GM18873 (cell line): ENCODE data around the gene PHF21B.
"Not testable (repeated sequence)": the region's sequence is repeated elsewhere in the genome, so short reads cannot be mapped to it uniquely, and the experiment has no call there.

Experiments
- ATAC-seq: cut with Tn5 transposase; IDR thresholded peaks from one replicate; pipeline ENCODE4 v1.9.1; 2021; ENCODE audit warnings: mild to moderate bottlenecking, moderate library complexity, moderate number of reproducible peaks; ENCODE audit not compliant: unreplicated experiment, low FRiP score

PHF21B gene

DNA sequence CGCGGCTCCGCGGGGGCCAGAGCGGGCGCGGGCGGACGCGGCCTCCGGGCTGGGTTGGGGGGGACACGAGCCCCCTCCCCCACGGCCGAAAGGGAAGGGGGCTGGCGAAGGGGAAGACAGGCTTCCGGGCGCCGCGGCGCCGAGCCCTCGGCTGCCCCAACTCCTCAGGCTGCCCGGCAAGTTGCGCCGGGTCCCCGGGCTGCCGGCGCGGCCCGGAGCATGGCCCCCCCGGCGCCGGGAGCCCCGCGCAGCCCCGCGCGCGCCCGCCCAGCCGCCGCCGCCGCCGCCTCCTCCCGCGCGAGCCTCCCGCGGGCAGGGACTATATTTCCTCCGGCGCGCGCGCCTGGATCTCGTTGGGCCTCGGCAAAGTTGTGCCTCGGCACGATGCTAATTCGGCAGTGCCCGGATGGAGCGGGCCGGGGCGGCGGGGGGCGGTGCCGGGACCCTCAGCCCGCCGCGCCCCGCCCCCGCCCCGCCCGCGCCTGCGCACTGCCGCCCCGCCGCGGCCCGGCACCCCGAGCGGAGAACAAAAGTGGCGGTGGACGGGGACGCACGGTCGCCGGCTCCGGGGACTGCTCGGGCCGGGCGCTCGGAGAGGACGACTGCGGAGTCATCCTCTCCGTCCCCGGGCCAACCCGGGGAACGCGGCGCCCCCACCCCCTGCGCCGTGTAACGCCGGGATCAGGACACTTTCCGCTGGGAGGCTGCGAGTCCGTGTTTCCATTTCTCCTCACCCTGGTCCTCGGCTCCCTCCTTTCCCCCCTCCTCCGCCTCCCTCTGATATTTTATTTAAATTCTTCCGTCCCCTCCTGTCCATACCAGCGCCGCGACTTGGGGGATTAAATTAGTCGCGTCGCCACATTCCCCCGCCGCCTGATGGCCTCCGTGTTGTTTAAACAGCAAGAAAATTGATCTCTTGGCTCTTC is at the start of gene PHF21B:
PHF21B (minus strand) TSS at position 400 of the 926 bp plus-strand sequence. CDS start 456 bp downstream, outside the sequence.
- ATAC-seq, result no peak

DNA sequence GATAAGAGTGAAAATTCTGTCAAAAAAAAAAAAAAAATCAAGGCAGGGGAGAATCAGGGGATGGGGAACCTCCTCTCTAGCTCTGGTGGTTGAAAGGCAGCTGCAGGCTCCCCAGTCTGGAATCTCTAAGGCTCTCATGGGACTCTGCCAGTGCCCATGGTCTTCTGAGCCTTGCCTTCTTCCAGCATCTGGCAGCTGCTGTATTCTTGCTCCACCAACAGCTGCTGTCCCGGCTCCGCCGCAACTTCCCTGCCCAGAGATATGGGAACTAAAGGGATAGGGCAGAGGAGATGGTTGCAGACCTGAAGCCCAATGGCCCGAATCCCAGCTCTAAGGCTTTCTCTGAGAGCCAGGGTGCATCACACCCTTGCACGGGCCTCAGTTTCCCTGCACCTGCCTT is 49.5 kb upstream of the PHF21B start:
- ATAC-seq, result no peak

GRCh38 chr22:45058622-45058912 is 48.8 kb upstream of the PHF21B start:
- no peak for ATAC-seq

- no peak for ATAC-seq
These were observed 46.1 kb upstream of the PHF21B start for GRCh38 chr22:45055936-45056335.

GRCh38 chr22:45053571-45053970 is 43.8 kb upstream of the PHF21B start:
- ATAC-seq, result no peak

- no peak for ATAC-seq
These were observed 43.3 kb upstream of the PHF21B start for GRCh38 chr22:45053094-45053493.

DNA sequence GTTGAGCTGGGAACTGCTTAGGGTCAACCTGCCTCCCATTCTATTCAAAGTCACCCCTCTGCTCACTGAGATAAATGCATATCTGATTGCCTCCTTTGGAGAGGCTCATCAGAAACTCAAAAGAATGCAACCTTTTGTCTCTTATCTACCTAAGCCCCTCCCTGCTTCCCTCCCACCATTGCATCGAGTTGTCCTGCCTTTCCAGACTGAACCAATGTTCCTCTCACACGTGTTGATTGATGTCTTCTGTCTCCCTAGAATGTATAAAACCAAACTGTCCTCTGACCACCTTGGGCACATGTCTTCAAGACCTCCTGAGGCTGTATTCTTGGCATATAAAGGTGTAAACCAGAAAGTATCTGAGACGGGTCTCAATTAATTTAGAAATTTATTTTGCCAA is 42.9 kb upstream of the PHF21B start:
- ATAC-seq, result not testable (repeated sequence)

GRCh38 chr22:45051946-45052345 is 42.1 kb upstream of the PHF21B start:
- ATAC-seq, result no peak

GRCh38 chr22:45051419-45051818 is 41.6 kb upstream of the PHF21B start:
- no peak for ATAC-seq

GRCh38 chr22:45047260-45047659 is 37.5 kb upstream of the PHF21B start:
- ATAC-seq, result no peak

GRCh38 chr22:45045208-45045607 is 35.4 kb upstream of the PHF21B start:
- ATAC-seq, result no peak

- no peak for ATAC-seq
These were observed 32.5 kb upstream of the PHF21B start for GRCh38 chr22:45042263-45042662.

GRCh38 chr22:45039133-45039532 is 29.3 kb upstream of the PHF21B start:
- no peak for ATAC-seq

- ATAC-seq, result no peak
These were observed 26.3 kb upstream of the PHF21B start for GRCh38 chr22:45036154-45036553.

DNA sequence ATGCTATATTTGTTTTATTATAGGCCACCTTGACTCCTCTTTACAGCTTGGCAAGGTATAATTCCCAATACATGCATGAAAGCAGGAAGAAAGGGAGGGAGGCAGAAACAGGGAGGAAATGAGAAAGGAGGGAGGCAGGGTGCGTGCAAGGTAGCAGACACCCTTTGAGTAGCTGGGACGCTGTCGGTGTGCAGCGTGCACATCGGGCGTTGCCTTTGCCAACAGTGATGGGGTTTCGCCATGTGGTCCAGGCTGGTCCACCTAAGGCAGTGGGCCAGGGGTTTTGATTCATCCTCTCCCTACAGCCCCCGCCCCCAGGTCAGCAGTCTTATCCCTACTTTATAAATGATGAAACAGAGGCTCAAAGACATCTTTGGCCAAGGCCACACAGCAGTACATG is 25.0 kb upstream of the PHF21B start:
- no peak for ATAC-seq

DNA sequence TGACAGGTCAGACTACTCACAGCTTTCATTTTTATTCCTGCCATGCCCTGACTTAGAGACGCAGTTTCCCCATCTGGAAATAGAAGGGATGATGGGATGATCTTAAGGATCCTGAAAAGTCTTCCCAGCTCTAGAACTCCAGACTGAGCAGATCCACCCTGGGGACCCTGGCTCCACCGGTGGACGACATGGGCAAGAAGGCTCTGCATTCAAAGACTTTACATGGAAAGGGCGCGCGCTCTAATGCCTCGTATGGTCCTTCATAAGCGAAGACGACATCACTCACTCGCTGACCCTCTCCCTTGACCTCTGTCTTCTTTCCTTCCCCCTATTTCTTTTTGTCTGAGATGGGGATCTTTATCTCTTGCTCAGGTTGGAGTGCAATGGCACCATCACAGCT is 24.4 kb upstream of the PHF21B start:
- no peak for ATAC-seq

- no peak for ATAC-seq
These were observed 23.3 kb upstream of the PHF21B start for GRCh38 chr22:45033136-45033535.

DNA sequence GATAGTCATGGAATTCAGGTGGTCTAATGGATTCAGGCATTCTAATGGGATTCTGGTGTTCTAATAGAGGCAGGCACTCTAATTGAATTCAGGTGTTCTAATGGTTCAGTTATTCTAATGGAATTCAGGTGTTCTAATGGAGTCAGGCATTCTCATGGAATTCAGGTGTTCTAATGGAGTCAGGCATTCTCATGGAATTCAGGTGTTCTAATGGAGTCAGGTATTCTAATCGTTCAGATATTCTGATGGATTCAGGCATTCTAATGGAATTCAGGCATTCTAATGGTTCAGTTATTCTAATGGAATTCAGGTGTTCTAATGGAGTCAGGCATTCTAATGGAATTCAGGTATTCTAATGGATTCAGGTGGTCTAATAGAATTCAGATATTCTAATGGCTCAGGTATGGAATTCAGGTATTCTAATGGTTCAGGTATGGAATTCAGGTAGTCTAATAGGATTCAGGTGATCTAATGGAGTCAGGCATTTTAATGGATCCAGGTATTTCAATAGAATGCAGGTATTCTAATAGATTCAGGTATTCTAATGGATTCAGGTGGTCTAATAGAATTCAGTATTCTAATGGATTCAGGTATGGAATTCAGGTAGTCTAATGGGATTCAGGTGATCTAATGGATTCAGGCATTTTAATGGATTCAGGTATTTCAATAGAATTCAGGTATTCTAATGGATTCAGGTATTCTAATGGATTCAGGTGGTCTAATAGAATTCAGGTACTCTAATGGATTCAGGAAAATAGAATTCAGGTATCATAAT is 22.0 kb upstream of the PHF21B start:
- no peak for ATAC-seq

GRCh38 chr22:45029501-45029900 is 19.7 kb upstream of the PHF21B start:
- no peak for ATAC-seq

GRCh38 chr22:45026511-45026910 is 16.7 kb upstream of the PHF21B start:
- no peak for ATAC-seq

GRCh38 chr22:45023431-45023830 is 13.6 kb upstream of the PHF21B start:
- ATAC-seq, result no peak
